ENCODE results near the gene CBX1.

The CBX1 gene

GRCh38 chr17:48101012-48101720 is at the start of gene CBX1:
Gene CBX1 (minus strand): TSS chr17:48101478. CDS start chr17:48077004, 24,474 bp downstream.
- DNase-seq (ENCODE audit: low read depth, low spot score), result peak; percentile 89

- DNase-seq (ENCODE audit: low read depth, low spot score), result no peak
Measured at GRCh38 chr17:48150597-48151001, 49.3 kb upstream of the CBX1 start.

- no peak for DNase-seq (ENCODE audit: low read depth, low spot score)
Measured at GRCh38 chr17:48149787-48150463, 48.6 kb upstream of the CBX1 start.

- DNase-seq (ENCODE audit: low read depth, low spot score), result no peak
Measured at GRCh38 chr17:48148854-48149786, 47.8 kb upstream of the CBX1 start.

- DNase-seq (ENCODE audit: low read depth, low spot score), result no peak
Measured at GRCh38 chr17:48148029-48148770, 46.9 kb upstream of the CBX1 start.

GRCh38 chr17:48144976-48145798 is 43.9 kb upstream of the CBX1 start:
- no peak for DNase-seq (ENCODE audit: low read depth, low spot score)

- no peak for DNase-seq (ENCODE audit: low read depth, low spot score)
Measured at GRCh38 chr17:48144231-48144630, 43.0 kb upstream of the CBX1 start.

GRCh38 chr17:48143629-48144028 is 42.4 kb upstream of the CBX1 start:
- no peak for DNase-seq (ENCODE audit: low read depth, low spot score)

GRCh38 chr17:48139944-48140343 is 38.7 kb upstream of the CBX1 start:
- no peak for DNase-seq (ENCODE audit: low read depth, low spot score)

- DNase-seq (ENCODE audit: low read depth, low spot score), result no peak
Measured at GRCh38 chr17:48137656-48138055, 36.4 kb upstream of the CBX1 start.

- DNase-seq (ENCODE audit: low read depth, low spot score), result no peak
Measured at GRCh38 chr17:48134912-48135480, 33.7 kb upstream of the CBX1 start.

- DNase-seq (ENCODE audit: low read depth, low spot score), result no peak
Measured at GRCh38 chr17:48132385-48132784, 31.1 kb upstream of the CBX1 start.

- DNase-seq (ENCODE audit: low read depth, low spot score), result peak; percentile 60
Measured at GRCh38 chr17:48131216-48131824, 30.0 kb upstream of the CBX1 start.

- DNase-seq (ENCODE audit: low read depth, low spot score), result no peak
Measured at GRCh38 chr17:48129981-48130380, 28.7 kb upstream of the CBX1 start.

GRCh38 chr17:48128400-48128799 is 27.1 kb upstream of the CBX1 start:
- DNase-seq (ENCODE audit: low read depth, low spot score), result no peak

- DNase-seq (ENCODE audit: low read depth, low spot score), result no peak
Measured at GRCh38 chr17:48127371-48128051, 26.2 kb upstream of the CBX1 start.

- no peak for DNase-seq (ENCODE audit: low read depth, low spot score)
Measured at GRCh38 chr17:48126532-48126850, 25.2 kb upstream of the CBX1 start.

GRCh38 chr17:48125829-48126531 is 24.7 kb upstream of the CBX1 start:
- no peak for DNase-seq (ENCODE audit: low read depth, low spot score)
